Measurements from ENCODE around the gene ASB3. TPM values are rescaled to one million over a fixed set of nuclear protein-coding genes. Genes with fewer than 3 reads are reported as not detected.
"Not testable (repeated sequence)": the region's sequence is repeated elsewhere in the genome, so short reads cannot be mapped to it uniquely, and the experiment has no call there.

The ASB3 gene
- total RNA-seq, 2 donors from 2014 or later = 13.3 to 24.1 TPM

DNA sequence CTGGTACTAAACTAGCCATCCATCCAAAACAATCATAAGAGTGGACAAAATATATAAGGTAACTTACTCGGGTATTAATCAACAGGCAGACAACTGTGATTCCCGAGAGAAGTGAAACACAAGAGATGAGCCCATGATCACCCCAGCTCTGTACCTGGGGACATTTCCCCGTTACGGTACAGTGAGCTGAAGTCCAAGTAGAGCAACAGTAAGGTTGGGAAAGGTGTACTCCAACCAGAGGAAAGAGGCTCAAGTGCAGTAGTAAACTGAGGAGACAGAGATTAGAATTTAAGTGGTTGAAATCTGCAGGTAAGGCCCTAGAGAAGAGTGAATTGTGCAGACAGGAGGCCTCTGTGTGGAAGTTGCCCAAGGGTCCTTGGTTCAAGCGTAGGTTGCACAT is 49.7 kb downstream of the ASB3 start:
- Histone ChIP-seq H3K4me1 (ENCODE audit: control insufficient read depth in 1 of 2, low read depth in 2 of 2) (peaks cover 10 to 22% of the 10 kb centered on the region in 2 donors), H3K9me3 (no peaks in the 10 kb centered on the region), H3K36me3 (no peaks in the 10 kb centered on the region), H3K27me3 (replicated peaks; ENCODE audit: insufficient read depth) (no peaks in the 10 kb centered on the region), H3K27ac (no peak overlapping the region), H3K4me3 (no peak overlapping the region)
- TF ChIP-seq, protein P1, sequence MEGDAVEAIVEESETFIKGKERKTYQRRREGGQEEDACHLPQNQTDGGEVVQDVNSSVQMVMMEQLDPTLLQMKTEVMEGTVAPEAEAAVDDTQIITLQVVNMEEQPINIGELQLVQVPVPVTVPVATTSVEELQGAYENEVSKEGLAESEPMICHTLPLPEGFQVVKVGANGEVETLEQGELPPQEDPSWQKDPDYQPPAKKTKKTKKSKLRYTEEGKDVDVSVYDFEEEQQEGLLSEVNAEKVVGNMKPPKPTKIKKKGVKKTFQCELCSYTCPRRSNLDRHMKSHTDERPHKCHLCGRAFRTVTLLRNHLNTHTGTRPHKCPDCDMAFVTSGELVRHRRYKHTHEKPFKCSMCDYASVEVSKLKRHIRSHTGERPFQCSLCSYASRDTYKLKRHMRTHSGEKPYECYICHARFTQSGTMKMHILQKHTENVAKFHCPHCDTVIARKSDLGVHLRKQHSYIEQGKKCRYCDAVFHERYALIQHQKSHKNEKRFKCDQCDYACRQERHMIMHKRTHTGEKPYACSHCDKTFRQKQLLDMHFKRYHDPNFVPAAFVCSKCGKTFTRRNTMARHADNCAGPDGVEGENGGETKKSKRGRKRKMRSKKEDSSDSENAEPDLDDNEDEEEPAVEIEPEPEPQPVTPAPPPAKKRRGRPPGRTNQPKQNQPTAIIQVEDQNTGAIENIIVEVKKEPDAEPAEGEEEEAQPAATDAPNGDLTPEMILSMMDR (IDR thresholded peaks at IDR 0.05) = no peak
- DNase-seq (ENCODE audit: low spot score) (no peak), ATAC-seq (ENCODE audit: insufficient number of reproducible peaks, low FRiP score, low read depth) (no peak)

DNA sequence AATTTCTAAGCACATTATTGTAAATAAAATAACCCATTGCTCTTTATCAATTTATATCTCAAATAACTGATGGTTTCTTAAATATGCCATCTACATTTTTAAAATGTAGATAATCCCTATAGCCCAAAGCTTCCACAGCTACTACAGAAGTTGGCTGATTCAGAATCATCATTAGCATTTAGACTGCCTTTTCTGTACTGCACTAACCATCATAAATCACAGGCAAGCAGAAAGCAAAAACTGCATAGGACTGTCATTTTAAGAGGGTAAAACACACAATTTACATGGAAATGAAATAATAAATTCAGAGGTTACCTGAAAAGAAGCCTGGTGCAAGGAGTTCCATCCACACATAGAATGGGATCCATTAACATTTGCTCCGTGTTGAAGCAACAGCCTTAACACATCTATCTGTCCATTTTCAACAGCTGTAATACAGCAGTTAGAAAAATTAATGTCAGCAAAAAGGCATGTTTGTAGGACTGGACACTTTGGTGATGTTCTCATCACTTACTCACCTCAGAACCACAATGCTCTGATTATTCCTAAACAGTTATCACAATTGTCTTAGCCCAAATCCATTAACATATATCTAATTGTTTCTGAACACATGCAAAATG is 57.5 kb downstream of the ASB3 start:
- Histone ChIP-seq H3K4me1 (ENCODE audit: control insufficient read depth in 1 of 2, low read depth in 2 of 2) (peaks cover 0 to 1% of the 10 kb centered on the region in 2 donors), H3K9me3 (no peaks in the 10 kb centered on the region), H3K27me3 (replicated peaks; ENCODE audit: insufficient read depth) (no peaks in the 10 kb centered on the region), H3K27ac (no peak overlapping the region), H3K4me3 (no peak overlapping the region), H3K36me3 (no peaks in the 10 kb centered on the region)
- no peak for DNase-seq (ENCODE audit: low spot score)
- TF ChIP-seq, protein P1 (IDR thresholded peaks at IDR 0.05) = no peak
- ATAC-seq (ENCODE audit: insufficient number of reproducible peaks, low FRiP score, low read depth) = no peak

DNA sequence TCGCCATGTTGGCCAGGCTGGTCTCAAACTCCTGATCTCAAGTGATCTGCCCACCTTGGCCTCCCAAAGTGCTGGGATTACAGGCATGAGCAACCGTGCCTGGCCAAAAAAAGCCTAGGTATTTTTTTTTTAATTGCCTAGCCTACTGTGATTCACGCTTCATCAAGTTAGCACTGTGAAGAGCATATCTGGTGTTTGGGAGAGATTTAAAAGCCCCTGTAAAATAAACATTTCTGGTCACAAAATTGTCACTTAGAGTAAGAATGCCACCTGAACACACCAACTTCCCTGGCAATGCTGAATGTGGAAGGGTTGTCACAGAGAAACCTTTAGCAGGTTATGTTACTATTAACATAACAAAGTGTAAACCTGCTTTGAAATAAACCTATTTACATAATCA is 58.8 kb downstream of the ASB3 start:
- Histone ChIP-seq H3K27me3 (replicated peaks; ENCODE audit: insufficient read depth) (no peaks in the 10 kb centered on the region), H3K4me3 (no peak overlapping the region), H3K4me1 (ENCODE audit: control insufficient read depth in 1 of 2, low read depth in 2 of 2) (peaks cover 6 to 10% of the 10 kb centered on the region in 2 donors), H3K36me3 (no peaks in the 10 kb centered on the region), H3K27ac (no peak overlapping the region), H3K9me3 (no peaks in the 10 kb centered on the region)
- DNase-seq (ENCODE audit: low spot score) (no peak), ATAC-seq (ENCODE audit: insufficient number of reproducible peaks, low FRiP score, low read depth) (no peak)
- TF ChIP-seq, protein P1 (IDR thresholded peaks at IDR 0.05) = no peak

DNA sequence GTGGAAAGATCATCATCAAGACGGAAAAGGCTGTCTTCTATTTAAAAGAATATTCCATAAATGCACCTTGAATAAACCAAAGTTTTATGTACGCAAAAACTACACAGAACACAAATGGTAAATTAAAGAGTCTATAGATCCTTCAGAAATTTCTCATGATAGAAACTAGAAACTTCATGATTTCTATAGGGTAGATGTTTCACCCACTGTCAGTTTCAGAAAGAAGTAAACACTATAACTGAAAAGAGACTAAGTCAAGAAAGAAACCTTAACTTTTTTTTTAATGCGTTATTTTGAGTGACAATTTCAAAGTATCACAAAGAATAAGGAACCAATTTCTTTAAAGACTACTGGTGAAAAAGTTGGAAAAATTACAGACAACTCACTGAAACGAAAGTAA is 61.1 kb downstream of the ASB3 start:
- no peaks in the 10 kb centered on the region for H3K36me3 ChIP-seq
- H3K27me3 ChIP-seq (replicated peaks; ENCODE audit: insufficient read depth) = no peaks in the 10 kb centered on the region
- H3K27ac ChIP-seq = no peak overlapping the region
- no peaks in the 10 kb centered on the region for H3K9me3 ChIP-seq
- peaks cover 6 to 10% of the 10 kb centered on the region in 2 donors for H3K4me1 ChIP-seq (ENCODE audit: control insufficient read depth in 1 of 2, low read depth in 2 of 2)
- no peak overlapping the region for H3K4me3 ChIP-seq
- DNase-seq (ENCODE audit: low spot score) (no peak), ATAC-seq (ENCODE audit: insufficient number of reproducible peaks, low FRiP score, low read depth) (no peak)
- TF ChIP-seq, protein P1 (IDR thresholded peaks at IDR 0.05) = no peak

DNA sequence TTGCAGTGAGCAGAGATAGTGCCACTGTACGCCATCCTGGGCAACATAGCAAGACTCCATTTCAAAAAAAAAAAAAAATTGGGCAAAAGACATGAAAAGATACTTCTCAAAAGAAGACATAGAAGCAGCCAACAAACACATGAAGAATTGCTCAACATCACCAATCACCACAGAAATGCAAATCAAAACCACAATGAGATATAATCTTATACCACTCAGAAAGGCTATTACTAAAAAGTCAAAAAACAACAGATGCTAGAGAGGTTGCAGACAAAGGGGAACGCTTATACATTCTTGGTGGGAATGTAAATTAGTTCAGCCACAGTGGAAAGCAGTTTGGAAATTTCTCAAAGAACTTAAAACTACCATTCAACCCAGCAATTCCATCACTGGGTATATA is 62.2 kb downstream of the ASB3 start:
- H3K9me3 ChIP-seq = no peaks in the 10 kb centered on the region
- no peak for ATAC-seq (ENCODE audit: insufficient number of reproducible peaks, low FRiP score, low read depth)
- TF ChIP-seq, protein P1 (IDR thresholded peaks at IDR 0.05) = no peak

DNA sequence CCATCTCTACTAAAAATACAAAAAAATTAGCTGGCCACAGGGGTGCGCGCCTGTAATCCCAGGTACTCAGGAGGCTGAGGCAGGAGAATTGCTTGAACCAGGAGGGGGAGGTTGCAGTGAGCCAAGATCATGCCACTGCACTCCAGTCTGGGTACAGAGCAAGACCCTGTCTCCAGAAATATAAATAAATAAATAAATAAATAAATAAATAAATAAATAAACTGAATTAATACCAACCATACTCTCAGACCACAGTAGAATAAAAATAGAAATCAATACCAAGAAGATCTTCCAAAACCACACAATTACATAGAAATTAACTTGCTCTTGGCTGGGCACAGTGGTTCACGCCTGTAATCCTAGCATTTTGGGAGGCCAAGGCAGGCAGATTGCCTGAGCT is 65.8 kb downstream of the ASB3 start:
- H3K36me3 ChIP-seq; DNase-seq (ENCODE audit: low spot score); H3K4me3 ChIP-seq; ATAC-seq (ENCODE audit: insufficient number of reproducible peaks, low FRiP score, low read depth); H3K27ac ChIP-seq; H3K9me3 ChIP-seq; H3K27me3 ChIP-seq (replicated peaks; ENCODE audit: insufficient read depth): not testable (repeated sequence)
- H3K4me1 ChIP-seq (ENCODE audit: control insufficient read depth in 1 of 2, low read depth in 2 of 2) = peaks cover 6 to 10% of the 10 kb centered on the region in 2 donors

More for the DNA sequence above, 62.2 kb downstream of the ASB3 start:
- Histone ChIP-seq H3K27me3 (replicated peaks; ENCODE audit: insufficient read depth) (no peaks in the 10 kb centered on the region), H3K4me1 (ENCODE audit: control insufficient read depth in 1 of 2, low read depth in 2 of 2) (peaks cover 6 to 10% of the 10 kb centered on the region in 2 donors), H3K36me3 (no peaks in the 10 kb centered on the region), H3K4me3 (no peak overlapping the region), H3K27ac (peak overlapping the region in 1 of 2 donors; percentile 32)
- DNase-seq (ENCODE audit: low spot score) = no peak
